PFSK-1 (cell line): ENCODE data around the gene BLOC1S1.

Experiments used
- FOXP2 ChIP-seq: optimal IDR thresholded peaks from 2 replicates; pipeline ENCODE3; 2011; ENCODE audit warnings: borderline replicate concordance, control low read depth, inconsistent platforms; ENCODE audit not compliant: insufficient read depth; ENCODE audit errors: extremely low read length, extremely low read depth
- POLR2AphosphoS5 ChIP-seq: IDR thresholded peaks from 2 replicates; pipeline ENCODE4 v1.6.1; 2012; ENCODE audit warnings: low read depth, mild to moderate bottlenecking, control low read depth, low read length, moderate library complexity
- TF ChIP-seq, protein P1 (sequence below), 2 experiments: IDR thresholded peaks; 2 replicates each; pipeline versions ENCODE4 v1.6.1 to v1.8.0; 2011 to 2012; ENCODE audit warnings: low read depth in 2 of 2, low read length in 2 of 2, control low read depth in 1 of 2, inconsistent platforms in 1 of 2, mild to moderate bottlenecking in 1 of 2, moderate library complexity in 1 of 2; ENCODE audit not compliant: insufficient read depth in 1 of 2

DNA sequence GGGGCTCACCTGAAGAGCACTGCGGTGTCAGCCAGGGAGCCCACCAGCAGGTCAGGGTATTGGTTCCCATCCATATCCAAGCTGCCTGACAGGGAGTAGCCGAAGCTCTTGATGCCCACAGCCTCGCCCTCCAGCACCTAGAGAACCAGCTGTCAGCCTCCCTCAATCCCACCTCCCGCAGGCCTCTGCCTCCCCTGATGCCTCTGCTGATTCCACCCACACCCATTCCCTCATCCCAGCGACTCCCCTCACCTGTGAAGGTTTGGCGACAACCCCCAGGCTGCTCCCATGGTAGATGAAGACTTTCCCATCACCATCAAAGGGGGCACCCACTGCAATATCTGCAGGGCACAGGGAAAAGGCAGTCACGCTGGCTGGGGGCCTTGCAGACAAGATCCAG is 18.2 kb upstream of the BLOC1S1 start:
- TF ChIP-seq, protein P1, sequence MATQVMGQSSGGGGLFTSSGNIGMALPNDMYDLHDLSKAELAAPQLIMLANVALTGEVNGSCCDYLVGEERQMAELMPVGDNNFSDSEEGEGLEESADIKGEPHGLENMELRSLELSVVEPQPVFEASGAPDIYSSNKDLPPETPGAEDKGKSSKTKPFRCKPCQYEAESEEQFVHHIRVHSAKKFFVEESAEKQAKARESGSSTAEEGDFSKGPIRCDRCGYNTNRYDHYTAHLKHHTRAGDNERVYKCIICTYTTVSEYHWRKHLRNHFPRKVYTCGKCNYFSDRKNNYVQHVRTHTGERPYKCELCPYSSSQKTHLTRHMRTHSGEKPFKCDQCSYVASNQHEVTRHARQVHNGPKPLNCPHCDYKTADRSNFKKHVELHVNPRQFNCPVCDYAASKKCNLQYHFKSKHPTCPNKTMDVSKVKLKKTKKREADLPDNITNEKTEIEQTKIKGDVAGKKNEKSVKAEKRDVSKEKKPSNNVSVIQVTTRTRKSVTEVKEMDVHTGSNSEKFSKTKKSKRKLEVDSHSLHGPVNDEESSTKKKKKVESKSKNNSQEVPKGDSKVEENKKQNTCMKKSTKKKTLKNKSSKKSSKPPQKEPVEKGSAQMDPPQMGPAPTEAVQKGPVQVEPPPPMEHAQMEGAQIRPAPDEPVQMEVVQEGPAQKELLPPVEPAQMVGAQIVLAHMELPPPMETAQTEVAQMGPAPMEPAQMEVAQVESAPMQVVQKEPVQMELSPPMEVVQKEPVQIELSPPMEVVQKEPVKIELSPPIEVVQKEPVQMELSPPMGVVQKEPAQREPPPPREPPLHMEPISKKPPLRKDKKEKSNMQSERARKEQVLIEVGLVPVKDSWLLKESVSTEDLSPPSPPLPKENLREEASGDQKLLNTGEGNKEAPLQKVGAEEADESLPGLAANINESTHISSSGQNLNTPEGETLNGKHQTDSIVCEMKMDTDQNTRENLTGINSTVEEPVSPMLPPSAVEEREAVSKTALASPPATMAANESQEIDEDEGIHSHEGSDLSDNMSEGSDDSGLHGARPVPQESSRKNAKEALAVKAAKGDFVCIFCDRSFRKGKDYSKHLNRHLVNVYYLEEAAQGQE (IDR thresholded peaks at IDR 0.05; ENCODE audit: insufficient read depth in 1 of 2, low read depth in 2 of 2, low read length in 2 of 2): no peak
- TF ChIP-seq FOXP2: no peak
- TF ChIP-seq POLR2AphosphoS5: no peak
